Measurements from ENCODE around the gene HDAC8.

The HDAC8 gene

GRCh38 chrX:72297953-72298730, 274.5 kb downstream of the HDAC8 start:
- TF ChIP-seq CTCF (IDR thresholded peaks at IDR 0.05; ENCODE audit: low read depth, low read length): peak; percentile 82
- Histone ChIP-seq H3K27me3 (ENCODE audit: insufficient read depth, low read depth, severe bottlenecking) (no peaks in the 10 kb centered on the region), H3K9me3 (ENCODE audit: severe bottlenecking) (no peaks in the 10 kb centered on the region), H3K4me3 (ENCODE audit: low read depth, low read length) (no peak overlapping the region), H3K27ac (no peak overlapping the region), H3K36me3 (peaks cover 12% of the 10 kb centered on the region)
- DNase-seq: peak; percentile 42

DNA sequence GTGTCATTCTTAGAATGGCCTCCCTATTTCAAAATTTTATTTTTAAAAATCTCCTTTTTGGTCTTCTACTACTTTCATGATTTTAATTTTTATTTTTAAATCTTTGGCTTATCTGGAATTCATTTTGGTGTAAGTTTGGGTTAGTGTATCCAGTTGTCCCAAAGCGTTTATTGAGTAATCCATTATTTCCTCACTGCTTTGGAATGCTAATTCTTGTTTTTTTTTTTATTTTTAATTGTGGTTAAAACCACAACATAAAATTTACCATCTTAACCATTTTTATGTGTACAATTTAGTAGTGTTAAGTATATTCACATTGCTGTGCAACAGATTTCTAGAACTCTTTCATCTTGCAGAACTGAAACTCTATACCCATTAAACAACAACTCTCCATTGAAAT, 275.7 kb downstream of the HDAC8 start:
- no peak for TF ChIP-seq CTCF (IDR thresholded peaks at IDR 0.05; ENCODE audit: low read depth, low read length)
- Histone ChIP-seq H3K9me3 (ENCODE audit: severe bottlenecking) (no peaks in the 10 kb centered on the region), H3K4me3 (ENCODE audit: low read depth, low read length) (no peak overlapping the region), H3K36me3 (peaks cover 9% of the 10 kb centered on the region), H3K27me3 (ENCODE audit: insufficient read depth, low read depth, severe bottlenecking) (no peaks in the 10 kb centered on the region), H3K27ac (no peak overlapping the region)
- DNase-seq: no peak

- no peak for TF ChIP-seq CTCF (IDR thresholded peaks at IDR 0.05; ENCODE audit: low read depth, low read length)
- Histone ChIP-seq H3K4me3 (ENCODE audit: low read depth, low read length) (no peak overlapping the region), H3K27me3 (ENCODE audit: insufficient read depth, low read depth, severe bottlenecking) (peaks cover 6% of the 10 kb centered on the region), H3K9me3 (ENCODE audit: severe bottlenecking) (no peaks in the 10 kb centered on the region), H3K36me3 (peaks cover 1% of the 10 kb centered on the region), H3K27ac (no peak overlapping the region)
- DNase-seq: no peak
Measured at GRCh38 chrX:72295745-72296144, 276.9 kb downstream of the HDAC8 start.

DNA sequence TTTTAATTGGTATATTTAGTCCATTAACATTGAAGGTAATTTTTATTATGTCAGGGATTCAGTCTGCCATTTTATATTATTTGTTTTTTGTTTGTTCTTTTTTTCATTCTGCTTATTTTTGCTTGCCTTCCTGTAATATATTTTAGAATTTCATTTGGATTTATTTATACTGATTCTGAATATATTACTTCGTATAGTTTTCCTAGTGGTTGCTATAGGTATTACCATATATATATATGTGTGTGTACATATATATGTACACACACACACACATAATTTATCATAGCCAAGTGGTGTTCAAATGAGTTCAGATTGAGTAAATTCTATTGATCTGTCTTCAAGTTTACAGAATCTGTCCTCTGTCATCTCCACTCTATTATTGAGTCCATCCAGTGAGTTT, 278.1 kb downstream of the HDAC8 start:
- Histone ChIP-seq H3K36me3 (no peaks in the 10 kb centered on the region), H3K27me3 (ENCODE audit: insufficient read depth, low read depth, severe bottlenecking) (peaks cover 6% of the 10 kb centered on the region), H3K4me3 (ENCODE audit: low read depth, low read length) (no peak overlapping the region), H3K27ac (no peak overlapping the region), H3K9me3 (ENCODE audit: severe bottlenecking) (no peaks in the 10 kb centered on the region)
- DNase-seq: no peak
- no peak for TF ChIP-seq CTCF (IDR thresholded peaks at IDR 0.05; ENCODE audit: low read depth, low read length)

GRCh38 chrX:72282302-72282701, 290.3 kb downstream of the HDAC8 start:
- Histone ChIP-seq H3K36me3 (no peaks in the 10 kb centered on the region), H3K27ac (no peak overlapping the region), H3K4me3 (ENCODE audit: low read depth, low read length) (no peak overlapping the region), H3K27me3 (ENCODE audit: insufficient read depth, low read depth, severe bottlenecking) (no peaks in the 10 kb centered on the region), H3K9me3 (ENCODE audit: severe bottlenecking) (no peaks in the 10 kb centered on the region)
- TF ChIP-seq CTCF (IDR thresholded peaks at IDR 0.05; ENCODE audit: low read depth, low read length): no peak
- no peak for DNase-seq

All from WERI-Rb-1 (cell line).